ENCODE measurements around the gene FALEC. TPM values are rescaled to one million over a fixed set of nuclear protein-coding genes. Genes with fewer than 3 reads are reported as not detected.

Gene FALEC
- total RNA-seq, 3 donors from 2014 or later, result 2.2 TPM; not detected in 2

DNA sequence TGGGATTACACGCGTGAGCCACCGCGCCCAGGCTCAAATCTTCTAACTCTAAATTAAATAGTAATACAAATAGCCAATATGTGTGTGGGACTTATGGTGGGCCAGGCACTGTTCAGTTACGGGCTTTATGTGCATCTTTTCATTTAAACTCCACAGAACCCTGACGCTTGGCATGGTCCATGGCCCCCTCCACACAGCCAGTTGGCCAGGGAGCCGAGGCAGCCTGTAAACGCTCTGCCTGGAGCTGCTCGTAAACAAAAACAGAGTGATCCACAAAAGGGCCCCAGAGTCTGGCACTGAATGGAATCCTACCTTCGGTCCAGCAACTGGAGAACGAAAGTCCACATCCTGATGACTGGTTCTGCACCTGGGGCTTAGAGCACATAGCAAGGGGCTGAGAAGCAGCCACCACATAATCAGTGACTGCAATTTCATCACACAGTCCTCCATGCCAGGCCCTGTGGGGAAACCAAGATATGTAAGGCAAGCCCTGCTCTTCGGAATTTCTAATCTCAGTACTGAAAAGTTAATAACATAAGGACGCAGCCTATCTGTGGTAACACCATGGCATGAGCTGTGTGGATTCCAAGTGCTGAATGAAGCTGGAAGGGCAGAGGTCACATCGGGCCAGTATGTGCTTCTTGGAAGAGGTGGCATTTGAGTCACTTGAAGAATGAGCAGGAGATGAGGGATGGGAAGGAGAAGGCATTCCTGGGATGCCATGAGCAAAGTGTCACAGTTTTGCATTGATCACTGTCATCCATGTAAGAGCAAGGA lies 20.1 kb downstream of the FALEC start:
- TF ChIP-seq POLR2AphosphoS5 (IDR thresholded peaks at IDR 0.05) (no peak), POLR2A (IDR thresholded peaks at IDR 0.05) (no peak)
- TF ChIP-seq, protein P1, sequence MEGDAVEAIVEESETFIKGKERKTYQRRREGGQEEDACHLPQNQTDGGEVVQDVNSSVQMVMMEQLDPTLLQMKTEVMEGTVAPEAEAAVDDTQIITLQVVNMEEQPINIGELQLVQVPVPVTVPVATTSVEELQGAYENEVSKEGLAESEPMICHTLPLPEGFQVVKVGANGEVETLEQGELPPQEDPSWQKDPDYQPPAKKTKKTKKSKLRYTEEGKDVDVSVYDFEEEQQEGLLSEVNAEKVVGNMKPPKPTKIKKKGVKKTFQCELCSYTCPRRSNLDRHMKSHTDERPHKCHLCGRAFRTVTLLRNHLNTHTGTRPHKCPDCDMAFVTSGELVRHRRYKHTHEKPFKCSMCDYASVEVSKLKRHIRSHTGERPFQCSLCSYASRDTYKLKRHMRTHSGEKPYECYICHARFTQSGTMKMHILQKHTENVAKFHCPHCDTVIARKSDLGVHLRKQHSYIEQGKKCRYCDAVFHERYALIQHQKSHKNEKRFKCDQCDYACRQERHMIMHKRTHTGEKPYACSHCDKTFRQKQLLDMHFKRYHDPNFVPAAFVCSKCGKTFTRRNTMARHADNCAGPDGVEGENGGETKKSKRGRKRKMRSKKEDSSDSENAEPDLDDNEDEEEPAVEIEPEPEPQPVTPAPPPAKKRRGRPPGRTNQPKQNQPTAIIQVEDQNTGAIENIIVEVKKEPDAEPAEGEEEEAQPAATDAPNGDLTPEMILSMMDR (IDR thresholded peaks at IDR 0.05), result no peak
- DNase-seq (ENCODE audit: low spot score in 2 of 2), result no peak
- Histone ChIP-seq H3K36me3 (no peaks in the 10 kb centered on the region), H3K9me3 (no peaks in the 10 kb centered on the region), H3K27me3 (no peaks in the 10 kb centered on the region), H3K4me3 (no peak overlapping the region), H3K27ac (no peak overlapping the region), H3K4me1 (no peaks in the 10 kb centered on the region)
- intact Hi-C loops (cut with DNase I; ENCODE audit: low total_unique reads), result no loop called here

DNA sequence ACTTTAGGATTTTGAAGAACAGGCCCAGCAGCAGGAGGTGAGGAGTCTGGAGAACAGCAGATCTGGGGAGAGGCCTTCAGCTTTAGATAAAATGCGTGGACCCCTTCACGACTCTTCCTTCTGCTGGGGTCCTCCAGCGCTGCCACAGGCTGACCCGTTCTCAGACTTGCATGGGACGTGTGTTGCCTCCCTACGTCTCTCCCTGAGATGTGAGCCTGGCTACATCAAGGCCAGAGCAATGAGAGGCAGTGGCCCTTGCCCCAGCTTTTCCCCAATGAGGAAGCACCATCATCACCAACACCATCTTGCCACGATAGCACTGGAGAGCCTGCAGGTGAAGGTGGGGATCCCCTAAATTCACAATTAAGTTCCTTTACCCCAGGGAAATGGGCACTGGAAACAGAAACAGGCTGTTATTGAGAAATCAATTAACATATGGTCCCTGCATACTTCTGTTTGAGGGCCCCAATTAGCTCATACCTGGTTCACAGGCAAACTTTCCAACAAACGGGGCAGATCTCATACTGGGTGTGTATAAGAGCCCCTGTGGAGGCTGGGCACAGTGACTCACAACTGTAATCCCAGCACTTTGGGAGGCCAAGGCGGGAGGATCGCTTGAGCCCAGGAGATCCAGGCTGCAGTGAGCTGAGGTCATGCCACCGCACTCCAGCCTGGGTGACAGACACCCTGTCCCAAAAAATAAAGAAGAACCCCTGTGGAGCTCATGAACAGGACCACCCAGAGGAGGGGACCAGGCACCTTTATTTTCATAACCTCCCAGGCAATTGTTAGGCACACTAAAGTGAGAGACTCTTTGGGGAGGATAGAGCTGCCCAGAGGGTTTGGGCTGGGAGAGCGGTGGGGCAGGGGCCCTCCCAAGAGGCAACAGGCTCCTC lies 21.5 kb downstream of the FALEC start:
- intact Hi-C loops (cut with DNase I; ENCODE audit: low total_unique reads), result no loop called here
- TF ChIP-seq POLR2A (IDR thresholded peaks at IDR 0.05), result no peak
- no peaks in the 10 kb centered on the region for H3K4me1 ChIP-seq

DNA sequence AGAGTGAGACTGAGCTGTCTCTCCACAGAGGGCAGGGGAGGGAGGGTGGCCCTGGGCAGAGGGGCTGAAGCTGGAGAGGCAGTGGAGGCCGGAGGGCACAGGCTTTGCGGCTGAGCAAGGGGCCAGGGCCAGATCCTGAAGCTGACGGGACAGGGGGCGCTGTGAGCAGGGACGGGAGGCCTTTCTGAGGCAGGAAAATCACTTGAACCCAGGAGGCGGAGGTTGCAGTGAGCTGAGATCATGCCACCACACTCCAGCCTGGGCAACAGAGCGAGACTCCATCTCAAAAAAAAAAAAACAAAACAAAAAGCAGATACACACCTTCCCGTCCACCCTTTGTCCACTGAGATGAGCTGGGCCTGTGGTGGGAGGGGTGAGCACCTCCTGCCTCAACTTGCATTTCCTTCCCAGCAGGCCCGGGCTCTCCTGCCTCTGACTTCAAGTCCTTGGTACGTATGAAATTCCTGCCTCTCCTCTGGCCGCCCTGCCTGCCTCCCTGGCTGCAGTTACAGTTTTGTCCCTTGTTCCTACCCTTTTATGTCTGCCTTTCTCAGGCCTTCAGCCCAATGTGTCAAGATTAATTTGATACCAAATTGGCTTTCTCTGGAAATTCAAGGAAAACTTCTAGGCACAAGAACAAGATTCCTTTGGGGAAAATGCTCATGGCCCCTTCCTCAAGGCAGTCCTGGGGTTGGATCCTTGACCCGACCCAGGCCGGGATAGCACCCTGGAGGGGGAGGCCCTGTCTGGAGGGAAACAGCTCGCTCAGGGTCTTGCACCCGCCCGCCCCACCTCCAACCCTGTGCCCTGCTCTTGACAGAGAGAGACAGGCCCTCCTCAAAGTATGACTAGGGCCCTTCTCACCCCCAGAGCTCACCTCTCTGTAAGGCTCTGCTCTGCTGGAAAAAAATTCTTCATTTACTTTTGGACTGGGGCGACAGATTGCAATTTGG lies 22.5 kb downstream of the FALEC start:
- no peaks in the 10 kb centered on the region for H3K36me3 ChIP-seq
- DNase-seq (ENCODE audit: low spot score in 2 of 2), result peak in 1 of 2 donors; percentile 89
- H3K27ac ChIP-seq, result peak overlapping the region; percentile 48 to 73
- intact Hi-C loops (cut with DNase I; ENCODE audit: low total_unique reads), result no loop called here
- H3K4me1 ChIP-seq, result no peaks in the 10 kb centered on the region
- H3K4me3 ChIP-seq, result no peak overlapping the region
- H3K9me3 ChIP-seq, result no peaks in the 10 kb centered on the region
- TF ChIP-seq, protein P1 (IDR thresholded peaks at IDR 0.05), result no peak
- peak in 1 of 3 donors; percentile 11 for TF ChIP-seq POLR2AphosphoS5 (IDR thresholded peaks at IDR 0.05)
- no peaks in the 10 kb centered on the region for H3K27me3 ChIP-seq

More for the DNA sequence above, 21.5 kb downstream of the FALEC start:
- H3K36me3 ChIP-seq, result no peaks in the 10 kb centered on the region
- H3K9me3 ChIP-seq, result no peaks in the 10 kb centered on the region
- H3K4me3 ChIP-seq, result no peak overlapping the region
- H3K27ac ChIP-seq, result peak overlapping the region; percentile 48 to 73
- DNase-seq (ENCODE audit: low spot score in 2 of 2), result no peak
- no peaks in the 10 kb centered on the region for H3K27me3 ChIP-seq

DNA sequence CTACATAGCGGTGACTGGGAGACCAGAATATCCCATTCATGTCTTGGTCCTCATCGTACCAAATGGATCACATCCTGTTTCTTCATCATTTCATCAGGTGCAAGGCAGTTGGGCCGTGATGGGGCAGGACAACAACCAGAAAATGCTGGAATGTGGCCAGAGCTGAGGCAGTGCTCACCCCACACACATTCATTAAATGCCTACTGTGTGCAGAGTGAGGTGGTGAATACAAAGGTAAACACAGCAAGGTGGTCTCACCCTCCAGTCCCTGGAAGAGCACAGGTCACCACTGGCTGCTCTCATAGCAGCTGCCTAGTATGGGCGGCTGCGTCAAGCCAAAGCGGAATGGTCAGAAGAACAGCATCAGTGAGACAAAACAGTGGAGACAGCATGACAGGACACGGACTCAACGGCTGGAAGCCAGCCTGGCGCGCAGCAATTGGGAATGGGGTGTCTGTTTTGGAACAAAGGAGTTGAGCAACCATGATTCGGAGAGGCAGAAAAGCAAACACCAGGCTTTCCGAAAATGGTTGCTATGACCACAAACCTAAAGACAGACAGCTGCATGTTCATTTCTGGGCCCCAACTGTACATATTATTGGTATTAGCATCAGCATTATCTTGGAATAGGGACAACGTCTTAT lies 28.1 kb downstream of the FALEC start:
- Histone ChIP-seq H3K27ac (no peak overlapping the region), H3K36me3 (no peaks in the 10 kb centered on the region), H3K9me3 (no peaks in the 10 kb centered on the region), H3K4me3 (no peak overlapping the region), H3K4me1 (peaks cover 0 to 1% of the 10 kb centered on the region in 2 donors), H3K27me3 (no peaks in the 10 kb centered on the region)
- DNase-seq (ENCODE audit: low spot score in 2 of 2), result no peak
- TF ChIP-seq, protein P1 (IDR thresholded peaks at IDR 0.05), result no peak
- TF ChIP-seq POLR2AphosphoS5 (IDR thresholded peaks at IDR 0.05), result no peak
- no peak for TF ChIP-seq POLR2A (IDR thresholded peaks at IDR 0.05)
- intact Hi-C loops (cut with DNase I; ENCODE audit: low total_unique reads), result loop anchor here (5.0 kb wide), 1 partner anchor 111 kb away; no protein-coding TSS in a partner anchor
